ENCODE results near the gene SUMF2. TPM values are rescaled to one million over a fixed set of nuclear protein-coding genes. Genes with fewer than 3 reads are reported as not detected.
A peak's percentile ranks its signal among the peaks of the same experiment; 100 is the strongest.
"Not testable (repeated sequence)": the region's sequence is repeated elsewhere in the genome, so short reads cannot be mapped to it uniquely, and the experiment has no call there.

SUMF2 gene
- total RNA-seq, 4 donors from 2014 or later, result 93.4 to 481 (median 127) TPM

DNA sequence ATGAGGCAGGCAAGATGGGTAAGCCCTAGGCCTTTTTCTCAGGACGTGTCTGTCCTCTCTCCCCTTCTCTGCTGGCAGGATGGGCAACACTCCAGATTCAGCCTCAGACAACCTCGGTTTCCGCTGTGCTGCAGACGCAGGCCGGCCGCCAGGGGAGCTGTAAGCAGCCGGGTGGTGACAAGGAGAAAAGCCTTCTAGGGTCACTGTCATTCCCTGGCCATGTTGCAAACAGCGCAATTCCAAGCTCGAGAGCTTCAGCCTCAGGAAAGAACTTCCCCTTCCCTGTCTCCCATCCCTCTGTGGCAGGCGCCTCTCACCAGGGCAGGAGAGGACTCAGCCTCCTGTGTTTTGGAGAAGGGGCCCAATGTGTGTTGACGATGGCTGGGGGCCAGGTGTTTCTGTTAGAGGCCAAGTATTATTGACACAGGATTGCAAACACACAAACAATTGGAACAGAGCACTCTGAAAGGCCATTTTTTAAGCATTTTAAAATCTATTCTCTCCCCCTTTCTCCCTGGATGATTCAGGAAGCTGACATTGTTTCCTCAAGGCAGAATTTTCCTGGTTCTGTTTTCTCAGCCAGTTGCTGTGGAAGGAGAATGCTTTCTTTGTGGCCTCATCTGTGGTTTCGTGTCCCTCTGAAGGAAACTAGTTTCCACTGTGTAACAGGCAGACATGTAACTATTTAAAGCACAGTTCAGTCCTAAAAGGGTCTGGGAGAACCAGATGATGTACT, 15.5 kb downstream of the SUMF2 start:
- intact Hi-C loops (cut with DNase I; ENCODE audit: low total_unique reads), result no loop called here
- TF ChIP-seq, protein P1, sequence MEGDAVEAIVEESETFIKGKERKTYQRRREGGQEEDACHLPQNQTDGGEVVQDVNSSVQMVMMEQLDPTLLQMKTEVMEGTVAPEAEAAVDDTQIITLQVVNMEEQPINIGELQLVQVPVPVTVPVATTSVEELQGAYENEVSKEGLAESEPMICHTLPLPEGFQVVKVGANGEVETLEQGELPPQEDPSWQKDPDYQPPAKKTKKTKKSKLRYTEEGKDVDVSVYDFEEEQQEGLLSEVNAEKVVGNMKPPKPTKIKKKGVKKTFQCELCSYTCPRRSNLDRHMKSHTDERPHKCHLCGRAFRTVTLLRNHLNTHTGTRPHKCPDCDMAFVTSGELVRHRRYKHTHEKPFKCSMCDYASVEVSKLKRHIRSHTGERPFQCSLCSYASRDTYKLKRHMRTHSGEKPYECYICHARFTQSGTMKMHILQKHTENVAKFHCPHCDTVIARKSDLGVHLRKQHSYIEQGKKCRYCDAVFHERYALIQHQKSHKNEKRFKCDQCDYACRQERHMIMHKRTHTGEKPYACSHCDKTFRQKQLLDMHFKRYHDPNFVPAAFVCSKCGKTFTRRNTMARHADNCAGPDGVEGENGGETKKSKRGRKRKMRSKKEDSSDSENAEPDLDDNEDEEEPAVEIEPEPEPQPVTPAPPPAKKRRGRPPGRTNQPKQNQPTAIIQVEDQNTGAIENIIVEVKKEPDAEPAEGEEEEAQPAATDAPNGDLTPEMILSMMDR (IDR thresholded peaks at IDR 0.05), result peak; percentile 50 to 63 (median 56)
- peak in 2 of 3 donors; percentile 18 to 24 for TF ChIP-seq POLR2AphosphoS5 (IDR thresholded peaks at IDR 0.05)
- no peak for TF ChIP-seq POLR2A (IDR thresholded peaks at IDR 0.05)
- in situ Hi-C loops (cut with MboI; ENCODE audit: low pct_ligation_motif_present in 1 of 4, low pct_unique_long_range_greater_than_20kb in 1 of 4, low sequenced_read_pairs in 3 of 4), result loop anchor here in 3 of 4 donors (10.0 kb wide), 2 partner anchors 75 to 435 kb away; no protein-coding TSS in a partner anchor
- Histone ChIP-seq H3K27ac (peak overlapping the region; percentile 75 to 79 (median 78)), H3K9me3 (no peaks in the 10 kb centered on the region), H3K27me3 (no peaks in the 10 kb centered on the region), H3K4me1 (peaks cover 6 to 21% (median 10%) of the 10 kb centered on the region in 4 donors), H3K4me3 (no peak overlapping the region), H3K36me3 (no peaks in the 10 kb centered on the region)
- 50 to 52% methylated on average over 1 to 12 of the region's 12 CpGs for WGBS, 2 donors (ENCODE audit: low coverage in 1 of 2)
- DNase-seq, result peak; percentile 63

DNA sequence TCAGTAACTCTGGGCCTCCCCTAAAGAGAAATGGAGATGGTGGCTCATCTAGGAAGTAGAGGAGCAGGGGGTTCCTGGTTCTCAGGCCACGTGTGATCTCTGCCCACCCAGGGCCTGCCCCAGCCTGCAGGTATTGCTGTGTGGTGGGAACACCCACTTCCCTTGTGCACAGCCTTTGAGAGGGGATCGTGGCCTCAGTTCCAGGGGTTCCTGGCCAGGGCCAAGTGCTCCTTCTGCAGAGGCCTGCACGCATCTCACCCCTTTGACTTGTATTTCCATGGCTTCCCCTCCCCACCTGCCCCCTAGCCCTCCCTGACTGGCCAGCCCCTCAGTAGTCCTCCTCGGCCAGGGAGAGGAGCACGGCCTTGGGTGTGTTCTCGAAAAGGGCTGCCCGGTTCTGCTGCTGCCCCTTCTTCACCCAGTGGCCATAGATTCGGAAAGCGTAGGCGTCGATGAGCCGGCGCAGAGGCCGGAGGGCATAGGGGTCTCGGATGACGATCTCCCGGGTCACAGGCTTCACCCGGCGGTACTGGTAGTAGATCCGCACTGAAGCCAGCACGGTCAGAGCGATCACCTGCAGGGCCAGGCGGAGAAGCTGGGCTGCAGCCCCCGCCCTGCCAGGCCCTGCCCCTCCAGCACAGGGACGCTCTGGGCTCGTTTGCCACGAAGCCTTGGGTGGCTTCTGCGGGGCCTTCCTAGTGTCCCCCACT, 16.8 kb downstream of the SUMF2 start:
- DNase-seq; in situ Hi-C loops (cut with MboI; ENCODE audit: low pct_ligation_motif_present in 1 of 4, low pct_unique_long_range_greater_than_20kb in 1 of 4, low sequenced_read_pairs in 3 of 4); intact Hi-C loops (cut with DNase I; ENCODE audit: low total_unique reads); H3K4me3 ChIP-seq; H3K9me3 ChIP-seq; H3K27me3 ChIP-seq; H3K36me3 ChIP-seq: not testable (repeated sequence)
- peaks cover 6 to 20% (median 10%) of the 10 kb centered on the region in 4 donors for H3K4me1 ChIP-seq
- H3K27ac ChIP-seq, result peak overlapping the region; percentile 75 to 79 (median 78)
- WGBS, 2 donors (ENCODE audit: low coverage in 1 of 2), result 95% methylated on average over 28 of the region's 28 CpGs; no CpG with 5 or more reads in 1 of the 2 donors

DNA sequence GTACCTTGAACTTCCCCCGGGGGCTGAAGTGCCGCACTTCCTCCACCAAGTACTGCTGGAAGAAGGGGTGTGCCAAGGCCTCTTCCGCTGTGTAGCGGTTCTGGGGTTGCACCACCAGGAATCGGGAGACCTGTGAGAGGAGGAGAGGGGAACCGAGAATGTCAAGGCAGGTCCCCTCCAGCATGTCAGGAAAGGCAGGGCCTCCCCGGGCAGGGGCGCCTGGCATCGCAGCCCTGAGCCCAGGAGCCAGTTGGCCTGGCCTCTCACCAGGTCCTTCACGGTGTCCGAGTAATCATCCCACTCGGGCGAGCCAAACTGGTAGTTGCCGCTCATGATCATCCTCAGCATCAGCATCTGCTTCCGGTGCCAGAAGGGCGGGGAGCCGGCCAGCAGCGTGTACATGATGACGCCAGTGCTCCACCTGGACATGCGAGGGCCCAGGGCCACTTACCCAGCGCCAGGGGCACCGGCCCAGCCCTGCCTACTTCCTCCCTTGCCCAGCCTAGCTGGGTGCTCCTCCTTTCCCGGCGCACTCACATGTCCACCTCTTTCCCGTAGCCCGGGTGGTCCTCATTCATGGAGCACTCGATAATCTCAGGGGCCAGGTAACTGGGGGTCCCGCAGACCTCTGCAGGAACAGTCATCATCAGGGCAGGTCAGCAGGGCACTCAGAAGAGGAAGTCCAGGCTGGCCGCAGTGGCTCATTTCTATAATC, 17.7 kb downstream of the SUMF2 start:
- H3K27me3 ChIP-seq, result no peaks in the 10 kb centered on the region
- no peak overlapping the region for H3K27ac ChIP-seq
- peaks cover 6 to 20% (median 10%) of the 10 kb centered on the region in 4 donors for H3K4me1 ChIP-seq
- 96% methylated on average over 29 of the region's 29 CpGs; no CpG with 5 or more reads in 1 of the 2 donors for WGBS, 2 donors (ENCODE audit: low coverage in 1 of 2)
- TF ChIP-seq, protein P1 (IDR thresholded peaks at IDR 0.05), result no peak
- no peak for TF ChIP-seq POLR2A (IDR thresholded peaks at IDR 0.05)
- no peak for TF ChIP-seq POLR2AphosphoS5 (IDR thresholded peaks at IDR 0.05)
- no peak for TF ChIP-seq EP300 (IDR thresholded peaks at IDR 0.05; ENCODE audit: low read depth)
- no peaks in the 10 kb centered on the region for H3K36me3 ChIP-seq
- in situ Hi-C loops (cut with MboI; ENCODE audit: low pct_ligation_motif_present in 1 of 4, low pct_unique_long_range_greater_than_20kb in 1 of 4, low sequenced_read_pairs in 3 of 4) (no loop called here), intact Hi-C loops (cut with DNase I; ENCODE audit: low total_unique reads) (no loop called here)
- no peak for DNase-seq
- no peaks in the 10 kb centered on the region for H3K9me3 ChIP-seq
- no peak overlapping the region for H3K4me3 ChIP-seq

DNA sequence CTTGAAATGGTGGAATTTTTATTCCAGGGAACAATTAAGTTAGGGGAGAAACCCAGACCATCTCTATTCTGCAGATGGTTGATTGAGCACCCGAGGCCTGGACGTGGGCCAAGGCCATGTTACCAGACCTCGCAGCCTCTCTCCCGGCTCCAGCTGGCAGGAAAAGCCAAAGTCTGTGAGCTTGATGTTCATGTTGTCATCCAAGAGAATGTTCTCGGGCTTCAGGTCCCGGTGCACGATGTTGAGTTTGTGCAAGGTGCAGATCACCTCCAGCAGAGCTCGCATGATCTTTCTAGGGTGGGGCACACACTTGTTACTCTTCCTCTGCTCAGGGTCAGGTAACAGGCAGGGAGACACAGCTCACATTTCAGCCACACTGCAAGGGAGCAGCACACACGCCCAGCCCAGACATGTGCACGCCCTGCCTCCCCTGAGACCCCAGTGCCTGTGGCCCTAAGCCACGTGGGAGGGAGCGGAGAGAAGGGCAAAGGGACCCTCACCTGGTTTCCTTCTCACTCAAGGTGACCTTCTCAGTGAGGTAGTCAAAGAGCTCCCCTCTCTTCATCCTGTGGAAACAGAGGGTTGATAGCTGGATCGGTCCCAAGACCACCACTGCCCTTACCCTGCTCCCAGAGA, 19.2 kb downstream of the SUMF2 start:
- no peaks in the 10 kb centered on the region for H3K36me3 ChIP-seq
- no peaks in the 10 kb centered on the region for H3K9me3 ChIP-seq
- H3K27me3 ChIP-seq, result no peaks in the 10 kb centered on the region
- no peak overlapping the region for H3K4me3 ChIP-seq
- DNase-seq, result no peak
- whole genome bisulfite sequencing, 2 donors (ENCODE audit: low coverage in 1 of 2), result 60% methylated on average over 13 of the region's 13 CpGs; no CpG with 5 or more reads in 1 of the 2 donors
- TF ChIP-seq POLR2A (IDR thresholded peaks at IDR 0.05), result no peak
- TF ChIP-seq, protein P1 (IDR thresholded peaks at IDR 0.05), result no peak
- TF ChIP-seq POLR2AphosphoS5 (IDR thresholded peaks at IDR 0.05), result no peak
- no peak for TF ChIP-seq EP300 (IDR thresholded peaks at IDR 0.05; ENCODE audit: low read depth)
- H3K4me1 ChIP-seq, result peaks cover 6 to 20% (median 10%) of the 10 kb centered on the region in 4 donors
- peak overlapping the region in 1 of 4 donors; percentile 48 for H3K27ac ChIP-seq
- in situ Hi-C loops (cut with MboI; ENCODE audit: low pct_ligation_motif_present in 1 of 4, low pct_unique_long_range_greater_than_20kb in 1 of 4, low sequenced_read_pairs in 3 of 4), result no loop called here
- intact Hi-C loops (cut with DNase I; ENCODE audit: low total_unique reads), result no loop called here

Measured in transverse colon (tissue), 4 donors.